PC-9 (cell line): Measurements from ENCODE around the gene ARL8A. TPM values are rescaled to one million over a fixed set of nuclear protein-coding genes. Genes with fewer than 3 reads are reported as not detected.

Source experiments
- BruUV-seq: library from RNA; stranded (reverse); fragments of 400-500 nt; replicated peaks from 2 replicates; lab custom pipeline; 2021; lab: Mats Ljungman, UMichigan
- CTCF ChIA-PET: fragments of 300-600 bp; sonication (Branson Sonifier 250); formaldehyde crosslinking; loops from one replicate; lab custom pipeline; 2022; ENCODE audit warnings: antibody characterized with exemption; lab: Charles Lee
- POLR2A ChIA-PET: fragments of 300-600 bp; sonication (Branson Sonifier 250); formaldehyde crosslinking; loops from one replicate; lab custom pipeline; 2022; ENCODE audit warnings: antibody characterized with exemption; ENCODE audit not compliant: unreplicated experiment; lab: Charles Lee
- DNase-seq, 2 experiments: peaks; one replicate each; pipeline versions ENCODE4 v3.0.0 to v3.0.0-alpha.2; 2015 to 2022; ENCODE audit warnings: mixed read lengths in 1 of 2
- H2AFZ ChIP-seq: fragments of 200-600 bp; sonication (generic); 2 replicates; pipeline ENCODE4 v1.8.1; 2017; ENCODE audit warnings: antibody characterized with exemption
- H3F3A ChIP-seq: fragments of 200-600 bp; sonication (generic); 2 replicates; pipeline ENCODE4 v1.8.1; 2017; ENCODE audit warnings: antibody characterized with exemption, mild to moderate bottlenecking, low read depth; ENCODE audit not compliant: insufficient read depth
- H3K27ac ChIP-seq: fragments of 200-600 bp; sonication (generic); 2 replicates; pipeline ENCODE4 v1.6.1; 2016; ENCODE audit warnings: mixed run types
- H3K27me3 ChIP-seq: fragments of 200-600 bp; sonication (generic); 2 replicates; pipeline ENCODE4 v1.6.1; 2016; ENCODE audit warnings: low read depth, mixed run types; ENCODE audit not compliant: insufficient read depth
- H3K36me3 ChIP-seq: fragments of 200-600 bp; sonication (generic); 2 replicates; pipeline ENCODE4 v1.6.1; 2016; ENCODE audit warnings: low read depth, mixed run types
- H3K4me1 ChIP-seq: fragments of 200-600 bp; sonication (generic); replicated peaks from 2 replicates; pipeline ENCODE4 v1.6.1; 2016; ENCODE audit warnings: mixed run types; ENCODE audit not compliant: insufficient read depth
- H3K4me2 ChIP-seq: fragments of 200-600 bp; sonication (generic); 2 replicates; pipeline ENCODE4 v1.6.1; 2017; ENCODE audit warnings: mixed run types
- H3K4me3 ChIP-seq: fragments of 200-600 bp; sonication (generic); 2 replicates; pipeline ENCODE4 v1.6.1; 2016; ENCODE audit warnings: mixed run types
- H3K79me2 ChIP-seq: fragments of 200-600 bp; sonication (generic); 2 replicates; pipeline ENCODE4 v1.6.1; 2017; ENCODE audit warnings: low read depth, mixed run types
- H3K9me2 ChIP-seq: fragments of 200-600 bp; sonication (generic); 2 replicates; pipeline ENCODE4 v1.8.1; 2017; ENCODE audit warnings: mild to moderate bottlenecking; ENCODE audit not compliant: insufficient read depth
- H3K9me3 ChIP-seq: fragments of 200-600 bp; sonication (generic); 2 replicates; pipeline ENCODE4 v1.8.1; 2016; ENCODE audit warnings: low read depth; ENCODE audit not compliant: insufficient read depth
- H4K20me1 ChIP-seq: fragments of 200-600 bp; sonication (generic); 2 replicates; pipeline ENCODE4 v1.8.1; 2017; ENCODE audit not compliant: insufficient read depth
- CTCF ChIP-seq: fragments of 200-600 bp; sonication (generic); conservative IDR thresholded peaks from 2 replicates; pipeline ENCODE4 v1.6.1; 2017; ENCODE audit warnings: mixed run types, antibody characterized with exemption, mild to moderate bottlenecking, moderate library complexity
- EZH2 ChIP-seq: fragments of 200-600 bp; sonication (generic); IDR thresholded peaks from 2 replicates; pipeline ENCODE4 v1.8.0; 2017; ENCODE audit warnings: antibody characterized with exemption, low read depth
- intact Hi-C: fragments of 100-400 bp; cut with micrococcal nuclease; formaldehyde crosslinking; loops from one replicate; pipeline ENCODE4 v1.10.0; 2022; ENCODE audit not compliant: unreplicated experiment
- total RNA-seq: library from RNA; stranded (reverse); gene quantifications from 2 replicates; pipeline ENCODE4 v1.2.3, GENCODE V29; 2021

ARL8A gene
- total RNA-seq, 1 experiment from 2014 or later = 42.6 TPM

GRCh38 chr1:202127061-202127460, 17.5 kb downstream of the ARL8A start:
- no peak overlapping the region for H3K4me3 ChIP-seq
- H3K4me2 ChIP-seq = no peak overlapping the region
- no peak overlapping the region for H3K27ac ChIP-seq
- H3K36me3 ChIP-seq = no peaks in the 10 kb centered on the region
- H3K9me2 ChIP-seq = no peaks in the 10 kb centered on the region
- peaks cover 6% of the 10 kb centered on the region for H3K4me1 ChIP-seq
- no peaks in the 10 kb centered on the region; the same call in 1 of the 2 replicates for H4K20me1 ChIP-seq
- no peak overlapping the region for H2AFZ ChIP-seq
- ChIA-PET CTCF (interaction anchor here (0.5 kb wide), 1 partner anchor 54 kb away, joined by 6 read pairs; no protein-coding TSS in a partner anchor), POLR2A (no interaction called here)
- no peaks in the 10 kb centered on the region for H3K79me2 ChIP-seq
- TF ChIP-seq CTCF = no peak
- no peak for TF ChIP-seq EZH2
- intact Hi-C loops = no loop called here
- no peaks in the 10 kb centered on the region for H3K27me3 ChIP-seq
- no TSS peak for BruUV-seq
- no peak for DNase-seq
- H3K9me3 ChIP-seq = no peaks in the 10 kb centered on the region
- H3F3A ChIP-seq = peaks cover 11% of the 10 kb centered on the region

GRCh38 chr1:202126426-202126825, 18.1 kb downstream of the ARL8A start:
- no TSS peak for BruUV-seq
- Histone ChIP-seq H3K4me2 (no peak overlapping the region), H3F3A (peaks cover 4% of the 10 kb centered on the region; the same call in 1 of the 2 replicates), H3K27me3 (no peaks in the 10 kb centered on the region), H3K36me3 (no peaks in the 10 kb centered on the region), H3K9me2 (no peaks in the 10 kb centered on the region), H2AFZ (no peak overlapping the region), H4K20me1 (no peaks in the 10 kb centered on the region), H3K27ac (no peak overlapping the region), H3K9me3 (no peaks in the 10 kb centered on the region), H3K4me3 (no peak overlapping the region), H3K4me1 (no peaks in the 10 kb centered on the region), H3K79me2 (no peaks in the 10 kb centered on the region)
- ChIA-PET POLR2A (interaction anchor here (0.8 kb wide), 1 partner anchor 289 kb away, joined by 9 read pairs; no protein-coding TSS in a partner anchor), CTCF (interaction anchor here (0.5 kb wide), 1 partner anchor 54 kb away, joined by 6 read pairs; no protein-coding TSS in a partner anchor)
- intact Hi-C loops = no loop called here
- no peak for TF ChIP-seq EZH2
- TF ChIP-seq CTCF = no peak
- no peak for DNase-seq

GRCh38 chr1:202125611-202126010, 18.9 kb downstream of the ARL8A start:
- BruUV-seq = no TSS peak
- POLR2A ChIA-PET = interaction anchor here (0.8 kb wide), 1 partner anchor 288 kb away, joined by 9 read pairs; no protein-coding TSS in a partner anchor
- no peak overlapping the region for H3K4me2 ChIP-seq

More at GRCh38 chr1:202125611-202126010, 18.9 kb downstream of the ARL8A start:
- Histone ChIP-seq H3K27me3 (no peaks in the 10 kb centered on the region), H3K4me3 (no peak overlapping the region), H2AFZ (no peak overlapping the region), H4K20me1 (no peaks in the 10 kb centered on the region), H3K79me2 (no peaks in the 10 kb centered on the region), H3K27ac (no peak overlapping the region), H3K4me1 (no peaks in the 10 kb centered on the region), H3K9me2 (no peaks in the 10 kb centered on the region), H3K9me3 (no peaks in the 10 kb centered on the region), H3F3A (no peaks in the 10 kb centered on the region), H3K36me3 (no peaks in the 10 kb centered on the region)
- no peak for TF ChIP-seq CTCF
- no peak for TF ChIP-seq EZH2
- intact Hi-C loops = no loop called here
- CTCF ChIA-PET = no interaction called here
- DNase-seq = no peak
